HL-60 (cell line): ENCODE data around the gene TNP2.

Experiments used
- CTCF ChIP-seq: IDR thresholded peaks from one replicate; pipeline ENCODE4 v1.5.1; 2011; ENCODE audit warnings: low read length, control low read depth, inconsistent platforms; ENCODE audit not compliant: insufficient read depth
- POLR2AphosphoS5 ChIP-seq: IDR thresholded peaks from 2 replicates; pipeline ENCODE4 v1.6.1; 2012; ENCODE audit warnings: low read depth

GRCh38 chr16:11278681-11279628, 9.8 kb upstream of the TNP2 start:
- no peak for TF ChIP-seq CTCF
- no peak for TF ChIP-seq POLR2AphosphoS5
